Skeletal muscle tissue (tissue), 4 donors: ENCODE data around the gene TRAPPC2B. TPM values are rescaled to one million over a fixed set of nuclear protein-coding genes. Genes with fewer than 3 reads are reported as not detected.

ENCODE experiments used
- H3K27ac ChIP-seq: one replicate; pipeline ENCODE4 v1.7.0; 2013; ENCODE audit warnings: mild to moderate bottlenecking, low read depth, low read length, inconsistent platforms
- H3K27me3 ChIP-seq, 3 donors: one replicate each; pipeline ENCODE4 v1.7.0; 2013; ENCODE audit warnings: low read length in 3 of 3; ENCODE audit not compliant: control insufficient read depth in 3 of 3, insufficient read depth in 3 of 3
- H3K36me3 ChIP-seq, 3 donors: one replicate each; pipeline ENCODE4 v1.7.0; 2013; ENCODE audit warnings: low read length in 3 of 3; ENCODE audit not compliant: control insufficient read depth in 3 of 3, insufficient read depth in 3 of 3
- H3K4me1 ChIP-seq, 3 donors: one replicate each; pipeline ENCODE4 v1.7.0; 2013; ENCODE audit warnings: low read length in 3 of 3, mild to moderate bottlenecking in 3 of 3; ENCODE audit not compliant: control insufficient read depth in 3 of 3, insufficient read depth in 3 of 3
- H3K4me3 ChIP-seq, 3 donors: one replicate each; pipeline ENCODE4 v1.7.0; 2013; ENCODE audit warnings: low read length in 3 of 3
- H3K9ac ChIP-seq, 3 donors: one replicate each; pipeline ENCODE4 v1.7.0; 2013; ENCODE audit warnings: low read length in 3 of 3, mild to moderate bottlenecking in 3 of 3, moderate library complexity in 2 of 3, low read depth in 1 of 3
- H3K9me3 ChIP-seq, 3 donors: one replicate each; pipeline ENCODE4 v1.7.0; 2013; ENCODE audit warnings: low read length in 3 of 3; ENCODE audit not compliant: control insufficient read depth in 3 of 3
- total RNA-seq: library from RNA; depleted of rRNA; stranded (reverse); fragments of >200 nt; gene quantifications from one replicate; pipeline ENCODE4 v1.2.3, GENCODE V29; 2014
- donor health status: Osteomylitis.

TRAPPC2B gene
- total RNA-seq, 1 donor from 2014 or later: 25.1 TPM

GRCh38 chr19:57389194-57389729 lies 25.9 kb downstream of the TRAPPC2B start:
- Histone ChIP-seq H3K27me3 (no peaks in the 10 kb centered on the region), H3K4me3 (peak overlapping the region; percentile 82 to 95 (median 93)), H3K4me1 (peaks cover 13 to 22% (median 16%) of the 10 kb centered on the region in 3 donors), H3K27ac (peak overlapping the region; percentile 98), H3K36me3 (peaks cover 9 to 12% (median 12%) of the 10 kb centered on the region in 3 donors), H3K9ac (peak overlapping the region; percentile 89 to 96 (median 94)), H3K9me3 (no peaks in the 10 kb centered on the region)

GRCh38 chr19:57389730-57390598 lies 26.6 kb downstream of the TRAPPC2B start, which contains the start of gene ZNF548:
Gene ZNF548, plus strand, starts transcription at chr19:57389854. Its CDS starts 246 bp downstream, at chr19:57390100.
- Histone ChIP-seq H3K27me3 (no peaks in the 10 kb centered on the region), H3K4me1 (peaks cover 13 to 22% (median 16%) of the 10 kb centered on the region in 3 donors), H3K36me3 (peaks cover 9 to 17% (median 16%) of the 10 kb centered on the region in 3 donors), H3K4me3 (peak within 1 kb of the TSS; percentile 82 to 95 (median 93)), H3K27ac (peak within 1 kb of the TSS; percentile 98), H3K9me3 (no peaks in the 10 kb centered on the region), H3K9ac (peak within 1 kb of the TSS; percentile 89 to 96 (median 94))

DNA sequence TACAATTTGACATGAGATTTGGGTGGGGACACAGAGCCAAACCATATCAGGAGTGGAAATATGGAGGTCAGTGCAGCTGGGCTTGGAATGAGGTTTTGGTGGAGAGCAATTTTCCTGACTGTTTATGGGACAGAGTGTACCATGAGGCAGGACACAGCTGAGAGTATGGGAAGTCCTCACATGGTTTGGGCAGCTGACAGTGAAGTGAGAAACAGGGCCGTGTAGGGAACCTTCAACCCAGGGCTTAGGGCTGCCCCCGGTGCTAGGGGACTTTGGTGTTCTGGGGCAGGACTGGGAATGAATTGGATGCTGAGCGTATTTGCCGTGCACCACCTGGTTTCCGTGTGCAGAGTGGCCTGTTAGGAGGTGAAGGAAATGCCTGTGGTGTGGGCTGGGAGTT lies 32.4 kb downstream of the TRAPPC2B start:
- Histone ChIP-seq H3K4me3 (no peak overlapping the region), H3K4me1 (peaks cover 4 to 10% (median 7%) of the 10 kb centered on the region in 3 donors), H3K9ac (no peak overlapping the region), H3K27me3 (no peaks in the 10 kb centered on the region), H3K36me3 (peaks cover 50 to 56% (median 54%) of the 10 kb centered on the region in 3 donors), H3K9me3 (peaks cover 2 to 8% (median 5%) of the 10 kb centered on the region in 3 donors), H3K27ac (no peak overlapping the region)

- no peak overlapping the region for H3K4me3 ChIP-seq
- peaks cover 45 to 54% (median 49%) of the 10 kb centered on the region in 3 donors for H3K36me3 ChIP-seq
- H3K9me3 ChIP-seq: peaks cover 2 to 8% (median 5%) of the 10 kb centered on the region in 3 donors
- H3K27ac ChIP-seq: no peak overlapping the region
- H3K9ac ChIP-seq: no peak overlapping the region
- H3K27me3 ChIP-seq: no peaks in the 10 kb centered on the region
- peaks cover 0 to 3% (median 0%) of the 10 kb centered on the region in 3 donors for H3K4me1 ChIP-seq
Measured at GRCh38 chr19:57398868-57399267, 35.5 kb downstream of the TRAPPC2B start.

GRCh38 chr19:57403737-57404563 lies 40.6 kb downstream of the TRAPPC2B start:
- no peaks in the 10 kb centered on the region for H3K27me3 ChIP-seq
- H3K36me3 ChIP-seq: peaks cover 10 to 15% (median 11%) of the 10 kb centered on the region in 3 donors
- no peak overlapping the region for H3K9ac ChIP-seq
- H3K9me3 ChIP-seq: no peaks in the 10 kb centered on the region
- H3K27ac ChIP-seq: no peak overlapping the region
- H3K4me1 ChIP-seq: no peaks in the 10 kb centered on the region
- no peak overlapping the region for H3K4me3 ChIP-seq

- peak overlapping the region in 1 of 3 donors; percentile 52 for H3K9ac ChIP-seq
- H3K4me3 ChIP-seq: no peak overlapping the region
- H3K36me3 ChIP-seq: peaks cover 2 to 6% (median 3%) of the 10 kb centered on the region in 3 donors
- H3K27ac ChIP-seq: no peak overlapping the region
- no peaks in the 10 kb centered on the region for H3K27me3 ChIP-seq
- H3K4me1 ChIP-seq: peaks cover 7 to 11% (median 7%) of the 10 kb centered on the region in 3 donors
- H3K9me3 ChIP-seq: no peaks in the 10 kb centered on the region
Measured at GRCh38 chr19:57406516-57407123, 43.3 kb downstream of the TRAPPC2B start.

DNA sequence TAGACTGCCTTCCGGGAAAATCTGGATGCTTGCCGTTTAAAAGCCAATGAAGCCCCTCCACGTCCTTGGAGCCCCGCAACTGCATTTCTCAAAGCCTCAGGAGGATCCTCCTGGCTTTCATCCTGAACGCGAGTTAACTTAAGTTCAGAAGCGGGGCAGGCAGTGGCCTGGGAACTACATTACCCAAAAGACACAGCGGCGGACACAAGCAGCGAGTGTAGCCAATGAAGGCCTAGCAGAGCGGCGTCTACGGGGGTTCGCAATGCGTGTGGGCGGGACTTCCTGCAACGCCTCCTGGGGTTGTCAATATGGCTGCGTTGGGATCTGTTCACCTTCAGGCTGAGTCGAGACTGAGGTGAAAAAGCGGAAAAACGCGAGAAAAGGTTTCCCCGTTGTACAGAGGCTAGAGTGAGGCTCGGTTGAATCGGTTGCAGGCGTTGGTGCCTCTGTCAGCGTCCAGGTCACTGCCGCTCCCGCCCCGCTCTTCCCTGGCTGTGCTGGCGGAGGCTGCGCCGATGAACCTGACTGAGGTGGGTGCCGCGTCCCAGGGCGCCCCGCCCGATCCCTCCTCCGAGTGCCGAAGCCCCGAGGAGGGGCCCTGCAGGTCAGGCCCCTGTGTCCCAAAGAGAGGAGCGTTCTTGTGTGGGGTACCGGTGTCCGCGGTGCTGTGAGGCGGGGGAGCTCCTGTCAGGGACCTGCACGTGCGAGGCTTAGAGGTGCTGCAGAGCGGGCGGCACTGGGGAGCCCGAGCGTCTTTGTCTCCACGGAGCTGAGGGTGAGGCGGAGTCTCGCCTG lies 47.7 kb downstream of the TRAPPC2B start, which contains the start of gene ZNF17:
TSS of gene ZNF17 (plus strand) at position 285 of the 795 bp plus-strand sequence. CDS start 2,455 bp downstream, outside the sequence.
- peaks cover 16 to 22% (median 21%) of the 10 kb centered on the region in 3 donors for H3K36me3 ChIP-seq
- no peaks in the 10 kb centered on the region for H3K27me3 ChIP-seq
- no peaks in the 10 kb centered on the region for H3K9me3 ChIP-seq
- H3K9ac ChIP-seq: peak within 1 kb of the TSS; percentile 94 to 96 (median 94)
- peak within 1 kb of the TSS; percentile 79 for H3K27ac ChIP-seq
- peak within 1 kb of the TSS; percentile 97 to 99 (median 99) for H3K4me3 ChIP-seq
- H3K4me1 ChIP-seq: peaks cover 15 to 21% (median 16%) of the 10 kb centered on the region in 3 donors
